Activated CD8-positive, alpha-beta memory T cell treated with anti-CD3 and anti-CD28 coated beads for 24 hours (primary cell): ENCODE results near the gene MS4A15.
"Not testable (repeated sequence)": the region's sequence is repeated elsewhere in the genome, so short reads cannot be mapped to it uniquely, and the experiment has no call there.

ENCODE experiments used
- DNase-seq: peaks from one replicate; pipeline ENCODE4 v3.0.0-alpha.2; 2020

Gene MS4A15

DNA sequence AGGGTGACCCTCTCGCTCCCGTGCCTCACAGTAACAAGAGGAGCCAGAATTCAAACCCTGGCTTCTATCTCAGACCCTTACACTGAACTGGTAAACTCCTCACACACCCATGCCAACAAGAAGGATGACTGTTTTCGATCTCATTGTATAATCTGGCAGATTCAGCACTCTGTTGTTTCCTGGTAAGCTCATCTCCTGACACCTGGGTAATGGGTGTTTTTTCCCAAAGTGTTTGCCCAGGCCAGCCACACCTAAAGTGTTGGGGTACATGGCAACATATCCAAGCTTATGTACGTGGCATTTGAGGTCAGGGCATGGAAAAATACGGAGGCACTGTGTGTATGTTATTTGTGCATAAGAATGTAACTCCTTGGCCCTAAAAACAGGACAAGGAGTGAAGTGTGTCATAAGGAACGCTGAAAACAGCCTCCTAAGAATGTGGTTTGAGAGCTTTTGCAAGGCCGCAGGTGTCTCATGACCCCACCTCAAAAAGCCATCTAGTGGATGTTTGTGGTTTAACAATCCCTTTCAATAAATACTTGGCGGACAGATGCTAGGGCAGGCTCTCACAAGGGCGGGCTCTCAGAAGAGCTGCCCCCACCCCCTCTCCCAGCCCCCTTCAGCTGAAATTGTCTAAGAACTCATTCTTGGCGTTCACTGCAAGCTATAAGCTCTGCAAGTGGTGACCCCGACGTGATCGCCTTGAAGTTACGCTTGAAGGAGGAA is at the start of gene MS4A15:
Gene MS4A15, plus strand, starts transcription at position 561 of the 726 bp plus-strand sequence. CDS start 6,867 bp downstream, outside the sequence.
- DNase-seq = peak; percentile 26

- no peak for DNase-seq
Observed at GRCh38 chr11:60706931-60707330, 49.7 kb upstream of the MS4A15 start.

- DNase-seq = no peak
Observed at GRCh38 chr11:60710482-60710881, 46.2 kb upstream of the MS4A15 start.

DNA sequence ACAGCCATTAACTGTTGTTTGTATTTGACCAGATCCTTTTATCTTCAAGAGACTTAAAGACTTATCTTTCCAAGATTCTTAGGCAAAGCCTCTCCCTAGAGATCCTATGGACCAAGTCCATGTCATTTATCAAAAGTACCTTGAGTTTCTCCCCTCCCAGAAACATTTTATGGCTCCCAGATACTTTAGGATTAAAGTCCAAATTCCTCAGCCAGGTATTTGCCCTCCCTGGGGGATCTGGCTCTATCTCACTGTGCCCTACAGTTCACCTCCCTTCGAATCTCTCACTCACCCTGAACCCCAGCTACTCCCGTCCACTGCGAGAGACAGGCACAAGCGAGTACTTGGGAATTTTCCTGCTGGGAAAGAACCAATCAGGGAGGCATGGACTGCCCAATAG is 45.4 kb upstream of the MS4A15 start:
- DNase-seq = no peak

DNA sequence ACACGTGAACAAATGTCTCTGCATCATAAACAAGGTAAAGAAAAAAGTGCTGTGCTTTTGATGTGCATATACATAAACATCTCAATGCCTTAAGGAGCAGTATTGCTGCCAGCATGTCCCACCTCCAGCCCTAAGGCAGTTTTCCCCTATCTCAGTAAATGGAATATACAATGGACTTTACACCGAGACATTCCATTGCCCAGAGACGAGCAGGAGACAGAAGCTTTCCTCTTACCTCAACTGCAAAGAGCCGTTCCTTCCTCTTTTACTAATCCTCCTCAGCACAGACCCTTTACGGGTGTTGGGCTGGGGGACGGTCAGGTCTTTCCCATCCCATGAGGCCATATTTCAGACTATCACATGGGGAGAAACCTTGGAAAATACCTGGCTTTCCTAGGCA is 43.2 kb upstream of the MS4A15 start:
- not testable (repeated sequence) for DNase-seq

- DNase-seq = no peak
Observed at GRCh38 chr11:60717956-60718355, 38.7 kb upstream of the MS4A15 start.

DNA sequence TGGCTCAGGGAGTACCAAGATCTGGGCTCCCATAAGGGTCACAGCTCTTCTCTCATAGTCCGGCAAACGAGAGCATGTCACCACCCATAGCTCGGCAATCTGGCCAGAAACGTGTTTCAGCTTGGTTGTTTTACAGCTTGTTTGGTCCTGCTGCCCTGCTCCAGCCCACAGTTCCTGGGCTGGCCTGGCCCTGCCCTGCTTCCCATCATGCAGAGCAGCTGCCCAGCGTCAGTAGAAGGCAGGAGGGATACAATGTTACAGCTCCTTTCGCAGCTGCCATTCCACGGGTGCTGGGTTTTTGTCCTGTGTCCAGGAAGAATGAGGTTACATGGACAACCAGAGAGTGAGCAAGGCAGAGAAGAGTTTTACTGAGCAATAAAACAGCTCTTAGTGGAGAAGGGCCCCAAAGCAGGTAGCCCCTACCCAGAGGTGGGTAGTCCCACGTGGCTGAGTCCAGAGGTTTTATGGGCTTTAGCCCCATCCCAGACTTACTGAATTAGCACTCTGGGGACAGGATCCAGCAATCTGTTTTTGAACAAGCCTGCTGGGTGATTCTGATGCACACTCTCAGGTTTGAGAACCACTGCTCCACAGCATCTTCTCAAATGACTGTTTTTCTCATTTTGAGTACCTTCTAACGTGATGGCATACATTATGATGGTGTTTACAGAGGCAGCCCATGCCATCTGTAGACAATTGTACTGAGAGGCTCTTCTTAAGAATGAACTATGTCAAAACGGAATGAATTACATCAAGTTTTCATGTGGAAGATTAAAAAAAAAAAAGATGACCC is 37.9 kb upstream of the MS4A15 start:
- no peak for DNase-seq

GRCh38 chr11:60719391-60719790 is 37.3 kb upstream of the MS4A15 start:
- DNase-seq = no peak

DNA sequence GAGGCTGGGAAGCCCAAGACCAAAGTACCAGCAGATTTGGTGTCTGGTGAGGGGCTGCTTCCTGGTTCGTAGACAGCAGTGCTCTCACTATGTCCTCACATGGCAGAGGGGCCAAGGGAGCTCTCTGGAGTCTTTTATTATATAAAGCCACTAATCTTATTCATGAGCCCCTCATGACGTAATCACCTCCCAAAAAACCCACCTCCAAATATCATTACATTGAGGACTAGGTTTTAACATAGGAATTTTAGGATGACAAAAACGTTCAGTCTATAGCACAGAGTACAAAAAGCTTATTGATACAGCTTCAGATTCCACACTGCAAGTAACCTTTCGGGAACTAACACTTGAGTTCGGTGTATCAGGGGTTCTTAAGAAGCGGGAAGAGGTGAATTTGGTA is 36.2 kb upstream of the MS4A15 start:
- DNase-seq = no peak

DNA sequence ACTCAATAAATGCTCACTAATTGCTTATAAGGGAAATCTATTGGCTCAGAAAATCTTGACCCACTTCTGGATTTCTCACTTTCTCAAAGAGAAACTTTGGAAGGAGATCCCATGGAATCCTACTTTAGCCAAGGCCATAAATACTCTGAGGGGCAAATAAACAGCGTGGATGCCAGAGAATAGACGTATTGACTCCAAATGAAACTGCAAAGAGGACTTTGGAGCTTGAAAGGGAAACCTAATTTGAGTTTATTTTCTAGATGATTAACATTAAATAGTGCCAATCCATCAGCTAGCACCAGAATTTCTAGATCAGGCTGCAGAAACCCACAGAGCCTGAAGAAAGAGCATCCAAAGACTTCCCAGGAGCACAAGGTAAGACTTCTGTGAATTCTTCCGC is 32.2 kb upstream of the MS4A15 start, which contains the start of gene MS4A18:
Gene MS4A18, plus strand, starts transcription at position 301 of the 400 bp plus-strand sequence.
- DNase-seq = no peak

GRCh38 chr11:60725592-60725991 is 31.1 kb upstream of the MS4A15 start:
- no peak for DNase-seq

DNA sequence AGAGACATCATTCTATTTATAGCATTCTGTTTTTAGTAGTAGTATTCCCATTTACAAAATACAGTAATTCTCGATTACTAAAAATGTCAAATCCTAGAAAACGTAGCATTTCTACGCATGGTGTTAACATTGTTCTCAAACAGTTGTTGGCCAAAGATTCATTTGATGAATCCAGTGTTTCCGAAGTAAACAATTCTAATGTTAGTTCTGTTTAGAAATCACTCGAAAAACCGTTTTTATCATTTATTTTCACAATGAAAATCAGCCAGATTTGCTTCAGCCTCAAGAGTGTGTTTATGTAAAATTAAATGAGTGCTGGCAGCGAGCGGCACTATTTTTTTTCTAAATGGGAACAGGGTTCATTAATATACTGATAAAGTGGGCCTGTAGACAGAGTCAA is 25.1 kb upstream of the MS4A15 start:
- no peak for DNase-seq

DNA sequence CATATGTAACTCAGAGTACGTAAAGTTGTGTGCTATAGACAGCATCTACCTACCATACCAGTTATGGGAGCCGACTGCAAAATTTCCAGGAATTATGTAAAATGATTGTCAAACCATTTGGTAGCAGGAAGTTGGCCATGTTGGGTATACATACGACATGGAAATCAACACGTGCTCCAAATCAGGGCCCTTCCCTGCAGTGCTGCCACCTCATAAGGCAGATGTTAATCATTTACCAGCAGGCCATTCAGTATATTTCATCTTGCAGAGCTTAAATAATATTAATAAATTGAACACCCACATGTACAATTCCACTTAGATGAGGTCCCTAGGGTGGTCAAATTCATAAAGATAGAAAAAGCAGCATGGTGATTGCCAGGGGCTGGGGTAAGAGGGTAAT is 22.4 kb upstream of the MS4A15 start:
- no peak for DNase-seq

- no peak for DNase-seq
Observed at GRCh38 chr11:60739114-60739513, 17.6 kb upstream of the MS4A15 start.

GRCh38 chr11:60740573-60740972 is 16.1 kb upstream of the MS4A15 start:
- DNase-seq = no peak

DNA sequence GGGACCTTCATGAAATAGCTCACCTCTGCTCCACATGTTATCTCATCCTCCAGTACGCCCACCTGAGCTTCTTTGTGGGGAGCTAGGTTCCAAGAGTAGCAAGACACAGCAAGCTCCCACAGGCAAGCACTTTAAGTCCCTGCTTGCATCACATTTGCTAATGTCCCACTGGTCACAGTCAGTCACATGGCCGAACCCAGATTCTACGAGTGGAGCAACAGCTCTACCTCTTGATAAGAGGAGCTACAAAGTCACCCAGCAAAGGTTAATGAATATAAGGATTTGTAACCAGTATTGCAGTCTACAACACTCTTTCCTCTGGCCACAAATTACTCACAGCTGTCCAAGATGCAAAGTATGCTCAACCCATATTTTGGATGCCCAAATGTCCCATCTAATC is 15.2 kb upstream of the MS4A15 start:
- no peak for DNase-seq

DNA sequence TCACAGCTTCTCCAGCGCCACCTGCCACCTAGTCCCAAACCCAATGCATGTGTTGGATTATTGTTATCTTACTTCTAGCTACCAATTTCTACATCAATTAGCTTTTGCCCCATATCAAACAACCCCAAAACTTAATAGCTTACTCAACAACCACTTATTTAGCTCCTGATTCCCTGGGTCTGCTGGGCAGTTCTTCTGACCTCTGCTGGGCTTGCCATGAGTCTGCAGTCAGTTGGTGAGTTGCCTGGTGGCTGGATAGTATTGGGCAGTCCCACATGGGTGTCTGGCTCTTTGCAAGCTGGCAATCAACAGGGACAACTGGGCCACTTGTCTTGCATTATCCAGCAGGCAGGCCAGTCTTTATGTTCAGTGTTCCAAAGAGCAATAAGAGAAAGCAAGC is 13.6 kb upstream of the MS4A15 start:
- DNase-seq = no peak

GRCh38 chr11:60744114-60744513 is 12.6 kb upstream of the MS4A15 start:
- no peak for DNase-seq

GRCh38 chr11:60747359-60747873 is 9.3 kb upstream of the MS4A15 start:
- DNase-seq = no peak

DNA sequence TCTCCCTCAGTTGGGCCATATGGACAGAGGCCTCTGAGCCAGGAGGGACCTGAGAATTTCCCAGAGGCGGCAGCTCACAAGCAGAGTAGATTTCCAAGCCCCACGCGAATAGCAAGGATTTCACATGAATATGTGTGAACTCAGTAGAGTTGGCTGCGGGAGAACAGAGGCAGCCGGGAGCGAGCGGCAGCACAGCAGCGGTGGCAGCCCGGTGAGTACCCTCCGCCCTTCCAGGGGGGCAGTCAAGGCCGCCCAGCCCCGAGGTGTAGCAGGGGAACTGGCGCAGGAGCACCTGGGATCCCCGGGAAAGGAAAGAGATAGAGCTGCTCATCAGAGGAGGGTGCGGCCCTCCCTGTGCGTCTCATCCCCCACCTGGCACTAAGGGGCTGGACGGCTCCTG is 8.4 kb upstream of the MS4A15 start:
- DNase-seq = no peak

DNA sequence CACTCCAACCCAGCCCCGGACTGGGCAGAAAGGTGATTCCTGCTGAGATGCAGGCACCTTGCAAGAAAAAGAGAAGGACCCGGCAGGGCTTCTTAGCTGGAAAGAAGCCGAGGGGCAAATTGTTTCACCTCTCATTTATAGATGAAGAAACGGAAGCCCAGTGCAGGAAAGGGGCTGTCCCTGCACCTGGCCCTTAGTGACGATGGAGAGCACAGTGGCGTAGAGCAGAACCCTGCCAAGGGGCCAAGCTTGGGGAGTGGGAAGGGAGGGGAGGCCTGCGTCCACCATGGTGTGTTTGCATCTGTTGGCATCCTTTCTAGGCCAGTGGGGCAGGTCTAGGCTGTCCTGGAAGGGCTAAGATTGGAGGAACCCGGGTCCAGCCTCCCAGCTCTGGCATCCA is 7.8 kb upstream of the MS4A15 start:
- DNase-seq = no peak

- DNase-seq = no peak
Observed at GRCh38 chr11:60750911-60751310, 5.8 kb upstream of the MS4A15 start.

DNA sequence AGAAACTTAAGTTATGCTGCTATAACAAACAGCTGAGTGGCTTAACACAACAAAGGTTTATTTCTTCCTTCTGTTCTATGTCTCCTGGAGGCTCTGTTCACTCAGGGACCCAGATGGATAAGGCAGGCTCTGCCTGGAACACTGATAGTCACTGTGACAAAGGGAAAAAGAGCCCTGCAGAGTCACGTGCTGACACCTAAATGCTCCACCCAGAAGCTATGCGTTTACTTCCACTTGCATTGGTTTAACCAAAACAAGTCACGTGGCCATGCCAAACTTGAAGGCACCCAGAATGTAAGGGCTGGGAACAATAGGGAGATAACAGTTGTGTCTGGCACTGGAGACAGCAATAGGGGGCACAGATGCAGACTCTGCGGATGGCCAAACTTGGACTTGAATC is 3.4 kb upstream of the MS4A15 start:
- DNase-seq = no peak

DNA sequence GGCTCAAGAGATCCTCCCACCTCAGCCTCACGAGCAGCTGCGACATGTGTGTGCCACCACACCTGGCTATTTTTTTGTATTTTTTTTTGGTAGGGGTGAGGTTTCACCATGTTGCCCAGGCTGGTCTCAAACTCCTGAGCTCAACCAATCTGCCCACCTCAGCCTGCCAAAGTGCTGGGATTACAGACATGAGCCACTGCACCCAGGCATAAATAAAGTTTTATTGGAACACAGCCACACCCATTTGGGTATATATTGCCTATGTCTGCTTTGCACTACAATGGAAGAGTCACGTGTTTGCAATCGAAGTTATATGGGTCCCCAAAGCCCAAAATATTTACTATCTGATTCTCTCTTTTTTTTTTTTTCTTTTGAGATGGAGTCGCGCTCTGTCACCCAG is 1.8 kb upstream of the MS4A15 start:
- no peak for DNase-seq
